GM08714 (cell line): Measurements from ENCODE around the gene AGPS.

Experiments
- H3K4me3 ChIP-seq: fragments of 200-500 bp; sonication (Bioruptor generic); 2 replicates; pipeline ENCODE4 v1.5.1; 2014; ENCODE audit warnings: mild to moderate bottlenecking, low read length, inconsistent platforms
- ZNF274 ChIP-seq: IDR thresholded peaks from 2 replicates; pipeline ENCODE4 v1.6.1; 2012; ENCODE audit warnings: mild to moderate bottlenecking, low read depth, low read length

Gene AGPS

GRCh38 chr2:177489719-177490301 is 97.2 kb downstream of the AGPS start:
- no peak for TF ChIP-seq ZNF274

GRCh38 chr2:177495945-177496344 is 103.4 kb downstream of the AGPS start:
- H3K4me3 ChIP-seq: no peak overlapping the region
- TF ChIP-seq ZNF274: no peak

More at GRCh38 chr2:177489719-177490301, 97.2 kb downstream of the AGPS start:
- no peak overlapping the region for H3K4me3 ChIP-seq

- TF ChIP-seq ZNF274: no peak
- H3K4me3 ChIP-seq: no peak overlapping the region
Measured at GRCh38 chr2:177496921-177497320, 104.3 kb downstream of the AGPS start.

- no peak overlapping the region for H3K4me3 ChIP-seq
- no peak for TF ChIP-seq ZNF274
Measured at GRCh38 chr2:177501186-177501585, 108.6 kb downstream of the AGPS start.

DNA sequence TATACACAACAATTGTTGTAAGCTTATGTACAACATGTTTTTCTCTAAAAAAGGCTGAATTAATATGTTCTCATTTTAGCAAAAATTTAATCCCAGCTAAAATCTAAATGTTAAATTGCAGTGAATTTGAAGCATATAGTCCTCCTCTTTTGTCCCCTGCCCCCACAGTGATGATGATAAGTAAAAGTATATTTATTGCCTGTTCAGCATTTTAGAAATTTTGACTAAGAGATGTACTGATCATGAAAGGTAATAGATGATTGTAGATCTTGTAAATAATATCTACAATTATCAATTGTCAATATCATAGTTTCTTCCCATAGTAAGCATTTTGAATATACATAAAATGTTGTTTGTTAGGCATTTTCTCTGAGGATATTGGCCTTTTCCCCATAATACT is 113.9 kb downstream of the AGPS start:
- H3K4me3 ChIP-seq: no peak overlapping the region
- TF ChIP-seq ZNF274: no peak

DNA sequence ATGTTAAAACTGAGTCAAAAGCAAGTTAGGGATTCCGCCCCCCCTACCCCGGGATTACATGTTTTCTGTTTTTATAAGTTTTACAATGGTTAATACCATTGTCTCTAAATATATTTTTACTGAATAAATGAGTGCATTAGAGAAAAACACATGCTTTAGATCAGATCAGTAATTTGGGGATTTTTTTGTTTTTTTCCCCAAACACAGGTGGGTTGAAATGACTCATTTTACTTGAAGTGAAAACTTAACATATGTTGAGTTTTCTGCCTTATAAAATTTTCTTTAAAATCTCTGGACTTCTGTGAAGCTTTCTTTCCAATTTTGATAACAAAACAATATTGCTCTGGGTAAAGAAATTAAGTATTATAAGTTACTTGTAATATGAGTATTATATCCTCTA is 114.4 kb downstream of the AGPS start:
- TF ChIP-seq ZNF274: no peak
- H3K4me3 ChIP-seq: no peak overlapping the region

DNA sequence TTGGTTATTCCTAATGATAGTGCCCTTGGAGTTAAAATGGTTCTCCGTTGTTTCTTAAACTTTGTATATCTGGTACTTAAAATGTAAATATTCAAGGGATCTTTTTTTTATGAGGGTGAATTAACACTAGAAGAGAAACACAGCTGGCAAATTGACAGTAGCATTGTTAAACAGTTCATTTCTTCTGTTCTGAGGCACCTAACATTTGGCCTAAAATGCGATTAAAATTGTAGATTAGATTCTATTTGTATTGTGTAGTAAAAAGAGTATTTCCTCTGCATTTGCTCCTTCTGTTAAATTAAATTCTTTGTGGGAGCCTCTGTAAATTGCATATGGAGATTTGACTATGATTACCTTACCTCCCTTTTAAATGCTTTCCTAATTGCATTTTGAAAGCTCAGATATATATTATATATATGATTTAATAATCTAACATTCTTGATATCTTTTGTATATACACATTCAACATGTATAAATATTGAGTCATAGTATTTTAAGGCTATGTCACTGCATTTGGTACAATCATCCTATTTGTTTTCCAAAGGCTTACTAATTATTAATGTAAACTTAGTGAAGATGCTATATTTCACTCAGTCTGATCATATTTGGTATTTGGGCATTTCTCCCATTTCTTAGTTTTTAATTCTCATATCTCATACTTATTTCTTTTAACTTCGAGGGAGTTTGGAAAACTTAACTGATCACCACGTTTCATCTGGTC is 124.4 kb downstream of the AGPS start:
- H3K4me3 ChIP-seq: no peak overlapping the region
- TF ChIP-seq ZNF274: no peak

DNA sequence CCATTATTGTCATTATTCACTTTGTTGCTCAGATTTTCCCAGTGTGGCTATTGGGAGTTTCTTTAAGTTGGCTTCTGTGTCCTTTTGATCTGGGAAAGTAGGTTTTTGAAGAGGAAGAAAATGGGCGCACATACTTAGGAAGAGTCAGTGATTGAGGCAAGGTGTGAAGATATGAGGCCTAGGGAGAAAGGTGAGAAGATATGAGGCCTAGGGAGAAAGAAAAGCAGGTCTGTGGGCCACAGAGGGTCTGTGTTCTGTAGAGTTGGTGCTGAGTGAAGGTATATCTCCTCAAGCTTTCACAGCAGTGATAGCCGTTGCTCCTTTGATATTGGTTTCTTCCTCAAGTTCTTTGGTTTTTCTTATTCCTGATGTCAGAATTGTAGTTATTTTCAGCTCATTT is 126.2 kb downstream of the AGPS start:
- no peak for TF ChIP-seq ZNF274
- no peak overlapping the region for H3K4me3 ChIP-seq

DNA sequence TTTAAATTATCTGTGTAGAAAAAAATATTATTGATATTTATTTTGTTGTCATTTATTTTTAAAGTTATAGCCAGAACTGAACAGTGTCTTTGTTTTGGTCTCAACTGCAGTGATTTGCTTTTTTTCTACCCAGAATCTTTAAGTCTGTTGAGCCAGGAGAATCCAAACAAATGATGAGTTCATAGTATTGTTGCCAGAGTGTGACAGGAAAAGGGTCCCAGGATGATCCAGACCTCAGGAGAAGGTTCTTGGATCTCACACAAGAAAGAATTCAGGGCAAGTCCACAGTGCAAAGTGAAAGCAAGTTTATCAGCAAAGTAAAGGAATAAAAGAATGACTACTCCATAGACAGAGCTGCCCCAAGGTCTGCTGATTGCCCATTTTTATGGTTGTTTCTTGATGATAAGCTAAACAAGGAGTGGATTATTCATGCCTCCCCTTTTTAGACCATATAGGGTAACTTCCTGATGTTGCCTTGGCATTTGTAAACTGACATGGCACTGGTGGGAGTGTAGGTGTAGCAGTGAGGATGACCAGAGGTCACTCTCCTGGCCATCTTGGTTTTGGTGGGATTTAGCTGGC is 127.1 kb downstream of the AGPS start:
- no peak for TF ChIP-seq ZNF274
- no peak overlapping the region for H3K4me3 ChIP-seq

DNA sequence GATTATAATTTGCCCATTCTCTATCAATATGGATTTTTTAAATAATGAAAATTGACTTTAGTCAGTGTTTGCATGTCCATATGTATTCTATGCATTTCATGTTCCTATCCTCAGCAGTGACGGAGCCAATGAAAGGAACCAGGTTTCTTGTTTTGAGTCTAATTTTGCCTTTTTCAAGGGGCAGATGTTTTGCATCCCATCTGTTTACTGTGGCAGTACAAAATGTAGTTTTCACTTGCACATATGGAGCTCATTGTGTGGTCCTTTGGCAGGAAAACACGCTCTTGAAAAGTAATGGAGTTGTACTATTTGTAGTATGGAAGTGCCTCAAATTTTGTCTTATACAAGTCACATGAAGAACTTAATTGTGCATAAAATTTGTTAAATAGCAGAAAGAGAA is 127.8 kb downstream of the AGPS start:
- no peak for TF ChIP-seq ZNF274
- H3K4me3 ChIP-seq: no peak overlapping the region

DNA sequence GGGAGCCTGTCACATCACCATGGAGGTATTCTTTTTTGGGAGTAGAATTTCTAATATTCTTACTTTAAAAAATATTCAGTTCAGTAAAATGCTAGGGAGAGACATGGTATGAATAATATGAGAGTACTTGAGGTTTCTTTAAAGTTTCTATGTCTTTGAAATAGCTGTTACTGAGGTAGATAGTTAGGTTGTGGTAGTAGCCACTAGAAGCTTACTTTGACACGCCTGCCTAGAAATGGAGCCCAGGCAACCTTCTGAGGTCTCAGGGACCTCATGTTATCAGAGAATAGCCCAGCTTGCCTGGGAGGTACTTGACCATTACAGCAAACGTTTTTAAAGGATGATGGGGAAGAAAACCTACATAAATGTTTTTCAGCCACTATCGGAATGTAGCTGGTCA is 131.2 kb downstream of the AGPS start:
- no peak overlapping the region for H3K4me3 ChIP-seq
- TF ChIP-seq ZNF274: no peak

DNA sequence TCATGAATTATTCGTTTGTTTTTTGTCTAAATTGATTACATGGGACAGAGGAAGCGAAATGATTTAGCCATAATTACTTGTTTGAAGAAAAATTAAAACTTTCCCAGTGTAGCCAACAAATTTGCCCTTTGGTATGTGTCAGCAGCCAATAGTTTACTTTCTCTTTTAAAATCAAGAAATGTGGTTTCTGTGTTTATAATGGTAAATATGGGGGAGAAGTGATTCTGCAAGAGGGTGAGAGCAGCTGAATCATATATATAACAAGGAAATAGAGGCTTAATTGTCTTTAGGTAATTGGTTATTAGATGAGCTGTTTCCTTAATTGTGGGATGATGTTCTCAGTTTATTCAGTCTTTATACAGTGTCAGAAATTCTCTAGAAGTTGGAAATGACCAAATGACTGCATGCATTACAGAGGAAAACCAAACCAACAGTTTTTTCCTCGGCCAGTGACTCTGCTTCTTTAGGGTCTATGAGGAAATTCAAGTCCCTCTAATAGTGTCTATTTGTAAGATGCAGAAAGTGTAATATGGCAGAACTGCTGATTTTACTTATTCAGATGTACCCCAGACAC is 132.9 kb downstream of the AGPS start:
- TF ChIP-seq ZNF274: no peak

GRCh38 chr2:177528351-177528933 is 135.9 kb downstream of the AGPS start:
- H3K4me3 ChIP-seq: no peak overlapping the region
- TF ChIP-seq ZNF274: no peak

More for the DNA sequence above, 132.9 kb downstream of the AGPS start:
- H3K4me3 ChIP-seq: no peak overlapping the region

GRCh38 chr2:177529166-177529565 is 136.6 kb downstream of the AGPS start:
- no peak for TF ChIP-seq ZNF274

GRCh38 chr2:177530561-177530960 is 138.0 kb downstream of the AGPS start:
- no peak overlapping the region for H3K4me3 ChIP-seq

More at GRCh38 chr2:177529166-177529565, 136.6 kb downstream of the AGPS start:
- no peak overlapping the region for H3K4me3 ChIP-seq

More at GRCh38 chr2:177530561-177530960, 138.0 kb downstream of the AGPS start:
- TF ChIP-seq ZNF274: no peak
